RCC 7860 (cell line): ENCODE data around the gene ELMO3.

ENCODE experiments used
- DNase-seq: peaks from one replicate; pipeline ENCODE4 v3.0.0-alpha.2; 2015; ENCODE audit warnings: low spot score
- FAIRE-seq: peaks from 2 replicates; lab custom pipeline; 2012; peaks lifted over from hg19 to GRCh38; lab: Jason Lieb, UNC

Gene ELMO3

DNA sequence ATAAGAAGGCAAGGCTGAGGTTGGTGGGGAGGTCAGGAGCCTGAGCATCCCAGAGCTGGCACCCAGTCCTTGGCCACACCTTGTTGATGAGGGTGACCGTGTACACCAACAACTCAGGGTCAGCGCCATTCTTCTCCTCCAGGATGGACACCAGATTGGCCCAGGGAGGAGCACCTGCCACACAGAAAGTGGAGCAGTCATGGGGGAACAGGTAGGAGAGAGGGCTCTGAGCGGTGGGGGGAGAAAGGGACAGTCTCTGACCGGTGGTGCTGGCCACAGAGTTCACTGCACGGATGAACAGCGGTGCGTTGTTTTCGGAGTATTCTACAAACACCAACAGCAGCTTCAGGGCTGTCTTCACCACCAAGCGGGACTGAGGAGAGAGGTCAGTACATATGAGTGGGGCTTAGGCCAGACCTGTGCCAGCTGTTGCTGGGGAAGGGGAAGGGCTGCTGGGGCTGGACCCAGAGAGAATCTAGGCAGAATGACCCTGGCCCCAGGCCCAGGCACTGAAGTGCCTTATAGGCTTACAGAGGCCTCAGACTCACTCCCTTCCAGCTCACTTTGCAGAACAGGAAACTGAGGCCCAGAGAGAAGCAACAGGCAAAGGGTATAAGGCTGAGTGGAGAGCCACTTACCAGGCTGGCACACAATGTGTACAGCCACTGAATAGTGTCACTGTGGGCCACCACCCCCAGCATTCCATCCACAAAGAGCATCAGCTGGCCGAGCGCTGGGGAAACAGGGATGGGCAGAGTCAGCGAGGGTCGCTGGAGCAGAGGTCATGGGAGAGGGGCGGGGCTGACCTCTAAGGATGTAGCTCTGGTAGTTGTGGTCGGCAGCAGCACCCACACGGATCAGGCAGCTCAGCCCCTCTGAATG lies 38.7 kb downstream of the ELMO3 start:
- DNase-seq (no peak), FAIRE-seq (no peak)

DNA sequence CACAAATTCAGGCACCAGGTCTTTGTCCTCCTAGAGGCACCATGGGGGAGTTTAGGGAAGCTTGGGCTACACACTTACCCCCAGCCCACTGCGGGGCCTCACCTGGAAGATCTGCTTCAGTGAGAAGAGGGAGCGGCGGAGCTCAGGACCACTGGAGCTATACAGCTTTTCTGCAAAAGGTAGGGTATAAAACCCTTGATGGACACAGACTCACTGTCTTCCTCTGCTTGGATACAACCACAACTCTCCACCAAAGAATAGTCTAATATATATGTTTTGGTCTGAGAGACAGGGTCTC lies 39.3 kb downstream of the ELMO3 start:
- FAIRE-seq: no peak
- no peak for DNase-seq

DNA sequence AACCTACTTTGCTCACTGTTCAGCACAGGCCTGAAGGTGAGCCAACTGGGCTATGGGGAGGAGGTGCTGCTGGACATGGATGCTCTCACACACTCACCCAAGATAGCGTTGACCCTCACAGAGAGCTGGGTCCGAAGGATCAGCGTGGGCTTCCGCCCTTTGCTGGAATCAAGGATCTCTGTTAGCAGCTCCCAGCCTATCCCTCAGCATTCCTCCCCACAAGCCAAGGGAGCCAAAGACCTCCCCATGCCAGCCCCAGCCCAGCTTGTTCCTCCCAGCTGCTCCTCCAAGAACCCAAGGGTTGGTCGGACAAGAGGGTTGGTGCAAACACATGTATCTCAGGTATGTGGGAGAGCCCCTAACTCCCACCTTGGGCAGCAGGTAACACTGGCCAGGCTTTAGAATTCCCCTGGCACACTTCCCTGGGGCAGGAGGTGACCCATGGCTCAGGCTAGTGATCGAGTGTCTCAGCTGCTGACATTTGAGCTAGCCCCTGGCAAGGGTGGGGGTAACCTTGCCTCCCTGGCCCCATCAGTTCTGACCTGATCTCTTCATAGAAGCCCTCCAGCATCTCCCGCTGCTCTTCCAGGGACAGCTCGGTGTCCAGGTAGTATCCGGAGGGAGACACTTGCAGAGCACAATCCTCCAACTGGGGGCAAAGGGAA lies 40.0 kb downstream of the ELMO3 start:
- DNase-seq (no peak), FAIRE-seq (no peak)

DNA sequence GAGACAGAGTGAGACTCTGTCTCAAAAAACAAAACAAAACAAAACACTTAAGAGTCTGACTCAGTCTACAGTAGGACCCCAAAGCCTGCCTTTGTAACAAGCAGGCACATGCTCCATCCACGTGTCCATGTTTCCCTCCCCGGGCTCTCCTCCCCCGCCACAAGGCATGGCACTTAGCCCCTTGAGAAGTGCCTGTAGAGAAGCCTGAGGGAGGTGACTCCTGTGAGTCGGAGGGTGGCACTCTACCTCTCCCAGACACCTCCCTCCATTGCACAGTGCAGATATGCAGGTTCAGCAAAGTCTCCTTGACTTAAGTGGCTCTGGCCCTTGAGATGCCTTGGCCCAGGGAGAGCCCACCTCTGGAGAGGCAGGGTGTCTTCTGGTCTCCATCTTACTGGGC lies 41.6 kb downstream of the ELMO3 start:
- DNase-seq: peak; percentile 65
- no peak for FAIRE-seq

DNA sequence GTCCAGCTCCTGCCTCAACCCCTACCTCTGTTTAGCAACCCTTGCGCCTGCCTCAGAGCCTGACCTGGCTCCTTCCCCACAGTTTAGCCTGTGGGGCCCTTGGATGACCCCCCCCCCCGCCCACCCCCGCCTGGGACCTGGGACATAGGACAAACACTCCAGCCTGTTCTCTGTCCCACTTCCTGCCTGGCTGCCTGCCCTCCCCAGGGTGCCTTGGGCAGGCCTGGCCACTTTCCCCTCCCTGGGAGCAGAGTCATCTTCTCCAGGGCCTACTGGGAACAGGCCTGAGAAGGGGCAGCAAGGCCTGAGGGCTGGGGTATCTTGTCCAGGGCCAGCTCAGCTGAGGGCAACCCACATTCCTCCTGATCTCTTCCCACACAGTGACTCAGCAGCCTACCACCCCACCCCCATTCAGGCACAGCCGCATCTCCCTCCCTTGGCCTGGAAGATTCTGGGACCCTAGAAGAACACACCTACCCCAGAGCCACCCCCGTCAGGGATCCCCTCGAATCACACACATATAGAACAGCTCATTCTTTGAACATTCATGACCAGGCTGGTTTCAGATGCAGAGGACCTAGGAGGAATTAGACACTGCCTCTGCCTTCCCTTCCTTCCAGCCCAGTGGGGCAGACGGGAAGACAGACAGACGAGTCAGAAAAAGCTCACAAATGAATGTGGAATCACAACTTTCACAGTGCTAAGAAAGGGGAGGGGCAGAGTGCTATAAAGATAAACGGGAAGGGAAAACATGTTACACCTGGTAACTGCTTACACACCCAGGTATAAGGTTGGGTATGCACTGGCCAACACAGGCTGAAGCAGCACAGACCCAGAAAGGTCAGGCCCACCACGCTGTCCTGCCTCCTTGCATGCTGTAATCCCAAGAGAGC lies 42.3 kb downstream of the ELMO3 start:
- peak; percentile 96 for DNase-seq
- peak; percentile 66 for FAIRE-seq

DNA sequence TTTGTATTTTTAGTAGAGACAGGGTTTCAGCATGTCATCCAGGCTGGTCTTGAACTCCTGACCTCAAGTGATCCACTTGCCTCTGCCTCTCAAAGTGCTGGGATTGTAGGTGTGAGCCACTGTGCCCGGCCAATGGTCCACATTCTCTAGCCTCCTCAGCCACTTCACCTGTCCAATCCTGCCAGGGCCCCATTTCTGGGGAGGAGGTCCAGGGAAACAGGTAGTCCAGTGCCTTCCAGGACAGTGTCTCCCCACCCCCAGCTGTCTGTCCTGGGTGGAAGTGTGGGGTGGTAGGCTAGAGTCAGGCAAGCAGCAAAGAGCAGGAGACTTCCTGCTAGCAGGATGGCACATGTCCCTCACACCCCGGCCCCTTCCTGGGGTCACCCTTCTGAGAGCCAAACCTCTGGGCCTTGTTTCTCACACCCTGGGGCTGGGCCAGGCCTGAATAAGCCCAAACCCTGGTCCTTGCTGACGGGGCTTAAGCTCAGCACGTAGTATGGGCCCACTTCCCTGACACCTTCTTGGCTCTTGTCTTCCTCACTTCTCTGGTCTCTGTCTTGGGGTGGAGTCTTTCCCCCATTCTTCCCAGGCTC lies 43.3 kb downstream of the ELMO3 start:
- no peak for FAIRE-seq
- no peak for DNase-seq

DNA sequence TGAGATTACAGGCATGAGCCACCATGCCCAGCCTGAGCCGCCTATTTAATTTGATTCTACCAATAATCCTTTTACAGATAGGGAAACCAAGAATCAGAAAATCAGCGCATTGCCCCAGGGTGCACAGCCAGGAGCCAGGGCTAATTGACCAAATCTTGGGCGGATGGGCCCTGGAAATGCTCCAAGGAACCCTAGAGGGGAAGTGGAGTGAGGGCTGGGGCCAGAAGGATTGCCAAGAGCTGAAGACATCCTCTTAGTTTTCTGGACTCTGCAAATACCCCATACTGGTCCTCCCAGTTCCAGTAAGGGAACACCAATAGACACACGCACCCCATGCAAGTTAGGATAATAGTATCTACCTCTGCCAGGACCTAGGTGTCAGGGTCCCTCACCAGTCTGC lies 44.5 kb downstream of the ELMO3 start:
- FAIRE-seq (no peak), DNase-seq (no peak)

DNA sequence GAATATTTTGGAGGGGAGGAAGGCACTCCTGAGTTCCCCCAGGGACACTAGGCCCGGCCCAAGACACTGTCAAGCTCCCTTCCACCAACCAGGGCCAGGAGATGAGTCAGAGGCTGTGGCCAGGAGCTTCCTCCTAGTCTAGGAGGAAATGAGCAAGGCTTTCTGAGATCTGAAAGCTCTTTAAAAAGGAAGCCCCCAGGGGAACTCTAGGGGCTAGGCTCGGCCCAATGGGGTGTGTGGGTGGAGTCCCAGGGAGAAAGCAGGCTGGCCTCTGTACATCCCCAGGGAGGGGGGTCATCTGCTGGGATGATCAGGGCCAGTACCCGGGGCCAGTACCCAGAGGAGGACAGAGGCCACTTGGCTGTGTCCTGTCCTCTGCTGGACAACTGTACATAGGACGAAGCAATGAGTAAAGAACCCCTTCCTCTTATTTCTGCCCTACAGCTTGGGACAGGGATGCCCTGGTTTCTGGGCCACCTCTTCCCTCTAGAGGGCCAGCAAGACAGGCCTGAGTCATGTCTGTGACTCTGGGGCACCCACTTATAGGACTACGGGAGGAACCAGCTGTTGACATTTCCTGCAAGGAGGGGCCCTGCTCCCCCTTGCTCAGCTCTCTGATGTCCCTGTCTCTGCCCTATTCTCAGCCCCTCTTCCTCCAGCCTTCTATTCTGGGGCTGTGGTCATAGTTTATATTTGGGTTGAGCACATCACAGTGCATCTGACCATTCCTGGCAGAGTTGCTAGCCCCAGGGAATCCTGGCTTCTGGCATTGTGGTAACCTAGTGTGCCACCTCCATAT lies 45.7 kb downstream of the ELMO3 start:
- peak; percentile 78 for DNase-seq

DNA sequence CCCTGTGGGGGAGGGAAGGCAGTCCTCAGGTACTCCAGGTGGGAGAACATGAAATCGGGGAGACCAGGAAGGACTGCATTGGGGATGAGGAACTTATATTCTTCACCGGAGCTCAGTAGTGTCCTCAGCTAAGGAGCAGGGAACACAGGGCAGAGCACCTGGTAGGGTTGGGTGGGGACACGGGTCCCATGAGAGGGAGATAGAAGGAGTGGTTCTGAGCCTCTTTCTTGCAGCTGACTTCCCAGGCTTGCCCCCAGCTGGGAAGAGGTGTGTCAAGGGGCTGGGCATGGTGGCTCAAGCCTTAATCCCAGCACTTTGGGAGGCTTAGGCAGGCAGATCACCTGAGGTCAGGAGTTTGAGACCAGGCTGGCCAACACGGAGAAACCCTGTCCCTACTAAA lies 46.3 kb downstream of the ELMO3 start:
- FAIRE-seq: no peak
- no peak for DNase-seq

More for the DNA sequence above, 45.7 kb downstream of the ELMO3 start:
- FAIRE-seq: peak; percentile 65

DNA sequence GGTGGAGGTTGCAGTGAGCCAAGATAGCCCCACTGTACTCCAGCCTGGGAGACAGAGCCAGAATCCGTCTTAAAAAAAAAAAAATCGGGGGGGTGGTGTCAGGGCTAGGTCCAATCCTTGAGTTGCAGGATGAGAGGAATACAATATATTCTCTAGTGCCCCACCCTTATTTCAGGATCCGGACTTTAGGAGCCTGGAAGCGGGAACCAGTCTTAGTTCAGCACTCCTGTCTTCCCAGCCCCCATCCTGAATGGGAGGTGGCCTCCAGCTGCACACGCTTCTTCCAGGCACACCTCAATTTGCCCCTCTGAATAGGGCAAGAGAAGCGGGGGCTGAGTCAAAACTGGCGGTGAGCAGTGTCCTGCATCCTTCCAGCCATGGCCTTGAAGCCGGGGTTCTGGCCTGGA lies 46.7 kb downstream of the ELMO3 start:
- no peak for FAIRE-seq
- DNase-seq: no peak

DNA sequence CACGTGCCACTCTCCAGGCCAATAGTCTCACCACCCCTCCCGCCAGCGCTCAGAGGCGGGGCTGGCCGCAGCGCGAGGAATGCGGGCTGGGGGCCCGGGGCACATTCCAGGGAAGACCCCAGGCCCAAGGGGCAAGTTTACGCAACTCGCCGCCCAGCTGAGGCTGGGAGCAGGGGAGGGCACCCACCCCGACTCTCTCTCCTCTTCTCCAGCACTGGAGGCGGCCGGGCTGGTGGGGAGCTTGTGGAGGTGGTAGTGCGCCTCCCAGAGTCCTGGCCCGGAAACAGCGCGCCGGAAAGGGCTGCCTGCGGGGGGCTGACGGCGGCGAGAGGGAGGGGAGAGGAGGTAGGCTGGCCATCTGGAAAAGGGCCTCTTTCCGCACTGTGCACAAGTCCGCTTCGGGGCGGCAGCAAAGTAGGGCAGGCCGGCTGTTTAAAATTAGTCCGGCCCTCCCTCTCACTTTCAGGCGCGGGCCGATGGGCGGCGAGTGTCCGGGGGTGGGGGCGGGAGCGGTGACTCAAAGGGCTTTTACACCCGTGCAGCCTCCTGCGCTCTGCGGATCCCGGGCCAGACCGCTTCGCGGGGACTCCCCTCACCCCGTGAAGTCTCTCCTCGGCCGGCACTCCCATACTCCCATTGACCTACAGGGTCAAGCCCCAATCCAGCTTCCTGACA lies 47.3 kb downstream of the ELMO3 start:
- no peak for FAIRE-seq

DNA sequence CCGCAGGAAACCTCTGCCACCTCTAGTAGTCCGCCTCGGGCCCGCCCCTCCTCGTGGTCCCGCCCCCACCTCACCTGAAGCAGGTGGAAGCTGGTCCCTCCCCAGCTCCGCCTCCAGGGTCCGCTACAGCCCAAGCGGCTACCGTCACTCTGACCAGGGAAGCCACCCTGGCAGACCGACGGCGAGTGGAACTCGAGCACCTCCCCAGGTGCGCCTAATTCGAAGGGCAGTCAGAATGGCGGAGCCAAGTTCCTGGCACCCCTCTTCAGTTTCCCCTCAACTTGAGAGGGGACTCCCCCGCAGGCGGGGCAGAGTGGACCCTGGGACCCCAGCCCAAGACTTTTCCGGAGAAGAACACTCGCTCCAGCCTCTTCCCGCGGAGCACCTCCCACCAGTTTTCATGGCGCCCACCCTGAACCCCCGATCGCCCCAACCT lies 47.8 kb downstream of the ELMO3 start:
- FAIRE-seq (no peak), DNase-seq (peak; percentile 7)

More for the DNA sequence above, 47.3 kb downstream of the ELMO3 start:
- peak; percentile 61 for DNase-seq

DNA sequence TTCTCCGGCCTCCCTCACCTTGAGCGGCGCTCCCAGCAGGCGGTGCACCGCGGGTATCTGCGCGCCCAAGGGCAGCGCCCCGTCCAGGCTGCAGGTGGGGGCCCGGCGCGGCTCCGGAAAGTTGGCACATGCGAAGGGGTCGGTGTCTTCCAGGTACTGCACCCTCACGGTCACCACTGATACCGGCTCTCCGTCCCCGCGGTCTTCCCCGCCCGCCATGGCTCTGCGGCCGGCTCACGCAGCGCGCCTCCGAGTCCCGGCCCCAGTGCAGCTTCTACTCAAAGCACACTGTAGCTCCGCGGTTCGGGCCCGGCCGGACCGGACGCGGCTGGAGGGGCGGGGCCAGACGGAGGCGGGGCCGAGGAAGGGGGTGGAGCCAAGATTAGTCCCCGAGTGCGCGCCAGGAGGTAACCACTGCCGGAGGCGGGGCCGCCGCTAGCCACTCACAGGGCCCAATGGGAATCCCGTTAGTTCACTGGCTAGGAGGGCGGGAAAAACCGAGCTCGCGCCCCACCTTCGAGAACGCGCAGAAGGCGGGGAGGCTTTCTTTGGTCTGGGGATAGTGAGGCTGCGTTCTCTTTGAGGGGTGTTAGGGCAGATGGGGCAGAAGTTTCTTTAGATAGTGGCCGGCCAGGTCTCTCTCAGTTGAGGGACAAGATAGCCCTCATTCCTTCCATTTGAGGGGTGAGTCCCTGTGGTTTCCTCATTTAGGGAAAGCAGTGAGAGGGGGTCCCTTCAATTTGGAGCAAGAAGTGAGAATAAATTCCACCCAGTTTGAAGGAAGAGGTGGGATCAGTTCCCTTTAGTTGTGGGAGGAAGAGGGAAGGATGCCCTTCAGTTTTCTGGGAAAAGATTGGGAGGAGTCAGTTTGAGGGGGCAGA lies 48.5 kb downstream of the ELMO3 start, which contains the start of gene FHOD1:
Gene FHOD1, minus strand, starts transcription at position 290 of the 881 bp plus-strand sequence. Its CDS starts 71 bp downstream, at position 219.
- FAIRE-seq (peak; percentile 63), DNase-seq (peak; percentile 89)

DNA sequence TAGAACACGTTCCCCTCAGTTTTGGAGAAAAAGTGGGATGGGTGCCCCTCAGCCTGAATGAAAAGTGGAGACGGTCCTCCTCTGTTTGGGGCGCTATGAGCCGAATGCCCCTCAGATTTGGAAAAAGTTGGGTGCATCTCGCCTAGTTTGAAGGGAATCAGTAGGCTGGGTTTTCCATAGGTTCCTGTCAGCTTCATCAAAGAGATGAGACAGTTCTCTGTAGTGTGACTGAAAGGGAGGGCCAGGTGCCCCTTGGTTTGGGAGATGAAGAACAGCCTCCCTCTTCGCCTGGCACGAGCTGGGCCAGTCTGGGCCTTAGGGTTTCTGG lies 49.1 kb downstream of the ELMO3 start:
- DNase-seq: no peak
- no peak for FAIRE-seq

DNA sequence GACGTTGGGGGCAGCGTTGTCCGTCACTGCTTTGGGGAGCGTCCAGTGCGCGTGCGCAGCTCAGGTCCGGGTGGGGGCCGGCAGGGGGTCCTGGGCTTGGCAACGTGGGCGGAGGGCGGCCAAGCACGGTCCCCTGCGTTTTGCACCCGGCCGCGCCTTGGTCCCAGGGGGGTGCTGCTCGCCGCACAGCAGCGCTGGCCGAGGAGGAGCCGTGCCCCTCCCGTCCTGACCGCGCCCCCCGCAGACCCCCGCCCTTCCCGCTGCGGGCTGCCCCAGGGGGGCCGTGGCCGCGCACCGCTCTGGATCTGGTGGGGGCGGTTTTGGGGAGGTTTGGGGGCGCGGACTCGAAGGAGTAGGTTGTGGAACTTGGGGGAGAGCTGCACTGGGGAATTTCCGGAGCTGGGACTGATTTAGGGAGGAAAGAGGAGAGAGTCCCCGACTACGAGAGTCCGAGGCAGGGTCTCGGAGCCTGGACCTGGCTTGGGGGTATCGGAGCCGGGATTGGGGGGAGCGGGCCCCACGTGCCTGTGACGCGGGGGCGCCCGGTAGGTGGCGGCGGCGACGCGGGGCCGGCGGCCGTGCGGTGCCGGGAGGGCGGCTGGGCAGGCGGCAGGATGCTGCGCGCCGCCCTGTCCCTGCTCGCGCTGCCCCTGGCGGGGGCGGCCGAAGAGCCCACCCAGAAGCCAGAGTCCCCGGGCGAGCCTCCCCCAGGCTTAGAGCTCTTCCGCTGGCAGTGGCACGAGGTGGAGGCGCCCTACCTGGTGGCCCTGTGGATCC lies 49.7 kb downstream of the ELMO3 start, which contains the start of gene SLC9A5:
Gene SLC9A5, plus strand, starts transcription at position 579 of the 777 bp plus-strand sequence. Its CDS starts 36 bp downstream, at position 615.
- no peak for DNase-seq

DNA sequence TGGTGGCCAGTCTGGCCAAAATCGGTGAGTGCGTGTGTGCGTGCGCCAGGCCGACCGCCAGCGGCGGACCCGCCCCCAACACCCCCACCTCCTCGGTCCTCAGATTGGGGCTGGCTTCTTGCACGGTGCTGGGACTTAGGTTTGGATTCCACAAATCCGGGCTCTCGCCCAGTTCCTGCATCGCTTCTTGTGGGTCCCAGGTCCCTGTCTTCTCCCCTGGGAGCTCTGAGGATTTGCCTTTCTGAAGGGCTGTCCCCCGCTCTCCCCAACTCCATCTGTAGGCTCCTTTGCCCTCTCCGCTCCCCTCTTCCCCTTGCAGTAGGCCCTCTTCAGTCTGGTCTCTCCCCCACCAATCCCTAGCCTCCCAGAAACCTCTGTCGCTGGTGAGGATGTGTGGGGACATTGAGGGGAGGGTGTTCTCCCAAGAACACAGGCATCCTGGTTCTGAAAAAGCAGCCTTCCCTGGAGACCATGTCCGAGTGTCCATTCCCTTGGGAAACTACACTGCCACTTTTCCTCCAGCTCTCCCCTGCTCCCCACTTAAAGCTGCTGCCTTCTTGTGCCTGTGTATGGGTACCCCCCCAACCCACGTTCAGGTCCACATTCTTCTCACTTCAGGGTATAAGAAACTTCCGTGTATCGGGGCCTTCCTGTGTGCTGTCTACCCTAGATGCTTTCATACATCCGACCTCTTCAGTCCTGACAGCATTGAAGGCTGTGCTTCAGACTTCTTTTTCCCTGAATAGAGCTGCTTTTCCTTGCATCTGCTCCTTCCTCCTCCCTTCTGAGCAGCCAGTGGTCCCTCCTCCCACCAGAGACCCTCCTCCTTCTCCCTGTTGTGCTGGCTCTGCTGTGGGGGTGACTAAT lies 50.5 kb downstream of the ELMO3 start:
- DNase-seq (no peak), FAIRE-seq (no peak)

More for the DNA sequence above, 49.7 kb downstream of the ELMO3 start, which contains the start of gene SLC9A5:
- no peak for FAIRE-seq

DNA sequence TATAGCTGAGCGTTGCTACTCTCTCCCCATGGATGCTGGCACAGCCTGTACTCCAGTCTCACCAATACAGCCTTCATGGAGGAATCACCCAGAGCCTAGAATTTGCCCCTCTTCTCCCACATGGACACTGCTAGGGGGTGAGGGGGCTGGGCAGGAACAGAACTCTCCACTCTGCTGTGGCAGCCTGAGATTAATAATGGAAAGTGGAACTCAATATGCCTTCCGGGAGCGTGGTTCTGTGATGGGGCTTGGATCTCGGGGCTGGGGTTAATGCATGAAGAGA lies 51.1 kb downstream of the ELMO3 start:
- DNase-seq (no peak), FAIRE-seq (no peak)
